ENCODE results near the gene NTN5.

GRCh38 chr19:48613852-48614435 lies 58.9 kb downstream of the NTN5 start:
- no peak for TF ChIP-seq CTCF (IDR thresholded peaks at IDR 0.05)
- TF ChIP-seq POLR2A (IDR thresholded peaks at IDR 0.05) = no peak
